ENCODE data around the gene APOL5.
"Not testable (repeated sequence)": the region's sequence is repeated elsewhere in the genome, so short reads cannot be mapped to it uniquely, and the experiment has no call there.

APOL5 gene, protein sequence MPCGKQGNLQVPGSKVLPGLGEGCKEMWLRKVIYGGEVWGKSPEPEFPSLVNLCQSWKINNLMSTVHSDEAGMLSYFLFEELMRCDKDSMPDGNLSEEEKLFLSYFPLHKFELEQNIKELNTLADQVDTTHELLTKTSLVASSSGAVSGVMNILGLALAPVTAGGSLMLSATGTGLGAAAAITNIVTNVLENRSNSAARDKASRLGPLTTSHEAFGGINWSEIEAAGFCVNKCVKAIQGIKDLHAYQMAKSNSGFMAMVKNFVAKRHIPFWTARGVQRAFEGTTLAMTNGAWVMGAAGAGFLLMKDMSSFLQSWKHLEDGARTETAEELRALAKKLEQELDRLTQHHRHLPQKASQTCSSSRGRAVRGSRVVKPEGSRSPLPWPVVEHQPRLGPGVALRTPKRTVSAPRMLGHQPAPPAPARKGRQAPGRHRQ
- total RNA-seq, result 0 reads per million in 2 donors

DNA sequence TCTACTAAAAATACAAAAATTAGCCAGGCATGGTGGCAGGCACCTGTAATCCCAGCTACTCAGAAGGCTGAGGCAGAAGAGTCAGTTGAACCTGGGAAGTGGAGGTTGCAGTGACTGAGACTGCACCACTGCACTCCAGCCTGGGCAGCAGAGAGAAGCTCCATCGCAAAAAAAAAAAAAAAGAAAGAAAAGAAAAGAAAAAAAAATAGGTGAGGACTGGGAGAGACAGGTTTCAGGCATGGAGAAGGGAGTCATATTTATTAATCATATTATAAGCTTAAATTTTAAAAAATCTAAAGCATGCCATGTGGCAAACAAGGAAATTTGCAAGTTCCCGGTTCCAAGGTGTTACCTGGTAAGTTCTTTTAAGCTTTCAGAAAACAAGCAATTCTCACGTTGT lies at the start of gene APOL5:
TSS of gene APOL5 (plus strand) at position 301 of the 400 bp plus-strand sequence. CDS start at position 301, 0 bp downstream.
- no peak for DNase-seq

DNA sequence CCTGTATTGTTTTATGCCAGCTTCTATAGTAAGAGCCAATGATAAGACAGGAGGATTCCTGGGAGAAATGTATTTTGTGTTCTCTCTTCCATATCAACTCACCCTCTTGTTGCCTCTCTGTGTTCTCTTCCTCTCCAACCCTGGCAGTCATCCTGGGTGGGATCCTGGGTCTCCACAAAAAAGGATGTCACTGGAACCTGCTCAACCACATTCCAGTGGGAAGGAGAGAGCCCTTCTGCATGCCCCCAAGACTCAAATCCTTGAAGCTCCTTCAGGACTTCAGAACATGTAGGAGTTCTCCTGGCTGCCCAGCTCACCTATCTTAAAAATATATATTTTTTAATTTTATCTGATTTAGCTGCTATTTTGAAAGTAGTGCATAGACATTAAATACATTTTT lies 43.3 kb upstream of the APOL5 start:
- DNase-seq, result no peak

DNA sequence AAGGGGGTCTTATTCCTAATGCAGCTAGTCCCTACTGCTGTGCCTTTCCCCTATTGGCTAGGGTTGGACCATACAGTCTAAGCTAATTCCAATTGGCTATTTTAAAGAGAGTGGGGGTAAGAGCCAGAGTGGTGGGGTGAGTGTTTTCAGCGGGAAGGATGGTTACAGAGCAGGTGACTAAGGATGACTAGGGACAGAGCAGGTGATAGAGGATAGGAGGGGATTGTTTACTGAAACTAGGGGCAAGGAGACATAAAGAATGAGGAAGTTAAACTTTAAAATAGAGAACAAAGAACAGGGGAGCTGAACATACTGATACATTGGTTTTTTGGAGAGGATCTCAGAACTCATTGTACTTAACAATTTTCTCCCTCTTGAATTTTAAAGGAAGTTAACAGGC lies 41.6 kb upstream of the APOL5 start:
- not testable (repeated sequence) for DNase-seq

DNA sequence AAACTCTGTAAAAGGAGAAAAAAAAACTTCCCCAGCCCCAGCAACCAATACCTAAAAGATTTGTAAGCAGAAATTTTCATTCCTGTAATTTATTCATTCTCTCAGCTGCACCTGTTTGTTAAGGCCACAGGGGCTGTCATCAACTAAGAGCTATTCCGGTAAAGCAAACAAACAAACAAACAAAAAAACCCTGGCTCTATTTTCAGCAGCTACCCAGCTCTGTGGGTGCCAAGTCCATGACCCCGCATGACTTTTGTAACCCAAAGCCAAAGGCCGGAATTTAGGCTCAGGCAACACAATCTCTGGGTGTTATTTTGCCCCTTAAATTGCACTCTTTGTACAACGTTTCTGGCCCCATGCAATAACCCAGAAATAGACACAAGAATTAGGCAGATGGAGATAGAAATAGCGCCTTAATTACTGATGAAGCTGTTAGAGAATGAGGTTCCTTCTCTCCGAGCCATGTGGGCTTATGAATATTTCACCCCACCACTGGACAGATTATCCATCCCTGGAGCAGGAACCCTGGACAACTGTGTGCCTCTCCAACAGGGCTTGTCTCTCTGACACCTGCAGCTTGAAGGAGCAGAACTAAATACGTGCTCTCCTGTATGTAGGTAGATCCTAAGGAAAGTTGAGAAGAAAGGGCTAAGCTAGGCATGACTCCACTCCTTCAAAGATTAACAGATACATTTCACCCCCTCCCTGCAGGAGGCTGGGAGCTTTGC lies 40.0 kb upstream of the APOL5 start:
- no peak for DNase-seq

DNA sequence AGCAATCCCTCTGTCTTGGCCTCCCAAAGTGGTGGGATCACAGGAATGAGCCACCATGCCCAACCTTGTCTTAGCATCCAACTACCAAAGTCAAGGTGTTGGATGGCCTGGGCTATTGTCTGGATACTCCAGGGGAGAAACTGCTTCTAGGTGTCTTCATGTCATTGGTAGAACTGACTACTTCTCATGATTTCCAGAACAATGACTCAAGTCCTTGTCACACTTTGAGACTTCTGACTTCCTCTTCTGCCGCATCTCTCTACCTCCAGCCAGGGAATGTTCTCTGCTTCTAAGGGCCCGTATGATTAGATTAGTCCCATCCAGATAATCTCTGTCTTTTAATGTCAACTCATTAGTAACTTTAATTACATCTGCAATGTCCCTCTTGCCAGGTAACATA lies 38.8 kb upstream of the APOL5 start:
- no peak for DNase-seq

DNA sequence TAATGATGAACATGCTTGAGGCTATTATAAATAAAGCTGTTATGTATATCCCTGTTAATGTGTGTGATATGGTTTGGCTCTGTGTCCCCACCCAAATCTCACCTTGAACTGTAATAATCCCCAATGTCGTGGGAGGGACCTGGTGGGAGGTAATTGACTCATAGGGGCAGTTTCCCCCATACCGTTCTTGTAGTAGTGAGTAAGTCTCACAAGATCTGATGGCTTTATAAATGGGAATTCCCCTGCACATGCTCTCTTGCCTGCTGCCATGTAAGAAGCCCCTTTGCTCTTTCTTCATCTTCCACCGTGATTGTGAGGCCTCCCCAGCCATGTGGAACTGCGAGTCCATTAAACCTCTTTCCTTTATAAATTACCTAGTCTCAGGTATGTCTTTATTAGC lies 38.2 kb upstream of the APOL5 start:
- not testable (repeated sequence) for DNase-seq

DNA sequence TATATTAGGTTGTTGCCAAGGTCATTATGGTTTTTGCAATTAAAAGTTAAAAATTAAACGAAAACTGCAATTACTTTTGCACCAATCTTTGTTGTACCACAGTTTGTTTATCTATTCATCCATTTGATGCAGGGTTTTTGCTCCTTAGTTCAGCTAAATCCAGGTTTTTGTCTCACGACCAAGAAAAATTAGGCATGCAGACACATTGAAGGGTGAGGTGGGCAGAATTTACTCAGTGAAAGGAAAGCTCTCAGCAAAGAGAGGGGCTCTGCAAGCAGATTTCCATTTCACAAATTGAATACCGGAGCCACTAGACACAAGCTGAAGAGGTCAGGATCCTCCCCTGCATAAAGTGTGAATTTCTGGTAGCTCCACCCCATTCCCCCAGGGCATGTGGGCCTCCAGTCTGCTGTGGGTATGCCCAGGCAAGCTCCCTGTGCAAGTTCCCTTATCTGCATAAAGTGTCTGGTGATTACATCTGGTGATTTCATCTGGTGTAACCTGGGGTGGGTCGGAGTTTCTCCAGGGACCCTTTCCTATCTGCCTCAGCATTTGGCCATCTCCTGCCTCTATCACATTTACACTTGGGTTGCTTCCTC lies 36.1 kb upstream of the APOL5 start:
- no peak for DNase-seq

DNA sequence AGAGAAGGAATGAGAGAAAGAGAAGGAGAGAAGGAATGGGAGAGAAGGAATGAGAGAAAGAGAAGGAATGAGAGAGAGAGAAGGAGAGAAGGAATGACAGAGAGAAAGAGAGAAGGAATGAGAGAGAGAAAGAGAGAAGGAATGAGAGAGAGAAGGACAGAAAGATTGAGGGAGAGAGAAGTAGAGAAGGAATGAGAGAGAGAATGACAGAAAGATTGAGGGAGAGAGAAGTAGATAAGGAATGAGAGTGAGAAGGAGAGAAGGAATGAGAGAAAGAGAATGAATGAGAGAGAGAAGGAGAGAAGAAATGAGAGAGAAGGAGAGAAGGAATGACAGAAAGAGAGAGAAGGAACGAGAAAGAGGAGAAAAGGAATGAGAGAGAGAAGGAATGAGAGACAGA lies 34.1 kb upstream of the APOL5 start:
- no peak for DNase-seq

DNA sequence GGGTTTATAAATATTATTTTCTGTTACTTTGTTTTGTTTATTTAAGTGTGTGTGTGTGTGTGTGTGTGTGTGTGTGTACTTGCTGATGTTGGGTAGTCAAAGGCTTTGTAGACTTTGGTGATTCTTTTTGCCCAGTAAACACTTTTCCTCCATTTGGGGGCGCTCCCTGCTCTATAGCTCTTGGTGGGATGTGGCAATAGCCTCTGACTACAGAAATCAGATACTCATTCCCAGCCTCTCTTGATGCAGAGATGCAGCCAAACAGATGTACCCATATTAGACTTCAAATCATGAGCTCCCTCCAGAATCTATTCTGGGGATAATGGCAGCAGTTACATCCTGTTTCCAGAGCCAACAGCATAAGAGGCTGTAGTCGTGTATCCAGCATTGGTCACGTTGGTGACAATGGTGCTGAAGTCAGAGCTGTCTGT lies 33.4 kb upstream of the APOL5 start:
- no peak for DNase-seq

DNA sequence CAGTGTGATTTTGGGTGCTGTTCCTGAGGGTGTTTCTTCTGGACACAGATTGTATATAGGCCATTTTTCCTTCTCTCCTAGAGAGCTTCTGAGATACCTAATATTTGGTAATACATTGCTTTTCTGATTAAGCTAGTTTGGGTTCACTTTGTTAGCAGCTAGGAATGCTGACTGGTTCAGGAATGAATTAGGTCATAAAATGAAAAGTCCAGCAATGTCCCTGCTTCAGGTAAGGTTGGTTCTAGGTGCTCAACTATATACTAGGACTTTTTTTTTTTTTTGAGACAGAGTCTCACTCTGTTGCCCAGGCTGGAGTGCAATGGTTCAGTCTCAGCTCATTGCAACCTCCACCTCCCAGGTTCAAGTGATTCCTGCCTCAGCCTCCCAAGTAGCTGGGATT lies 32.9 kb upstream of the APOL5 start:
- no peak for DNase-seq

DNA sequence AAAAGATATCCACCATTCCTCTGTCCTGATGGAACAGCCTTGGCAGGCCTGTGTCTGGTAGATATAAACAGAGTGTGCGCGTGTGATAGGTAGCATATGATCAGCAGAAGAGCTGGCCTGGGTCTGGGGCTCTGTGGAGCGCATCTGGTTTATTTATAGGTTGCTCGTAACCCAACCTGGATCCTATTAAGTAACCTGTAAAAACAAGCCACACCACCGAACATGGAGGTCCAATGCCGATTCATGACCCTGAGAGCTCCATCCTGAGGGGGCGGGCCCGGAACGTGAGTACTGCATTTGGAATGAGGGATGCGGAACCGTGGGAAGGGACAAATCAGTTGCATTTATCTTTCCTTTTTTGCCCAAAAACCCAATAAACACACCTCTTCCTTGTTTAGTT lies 31.9 kb upstream of the APOL5 start:
- DNase-seq, result no peak

DNA sequence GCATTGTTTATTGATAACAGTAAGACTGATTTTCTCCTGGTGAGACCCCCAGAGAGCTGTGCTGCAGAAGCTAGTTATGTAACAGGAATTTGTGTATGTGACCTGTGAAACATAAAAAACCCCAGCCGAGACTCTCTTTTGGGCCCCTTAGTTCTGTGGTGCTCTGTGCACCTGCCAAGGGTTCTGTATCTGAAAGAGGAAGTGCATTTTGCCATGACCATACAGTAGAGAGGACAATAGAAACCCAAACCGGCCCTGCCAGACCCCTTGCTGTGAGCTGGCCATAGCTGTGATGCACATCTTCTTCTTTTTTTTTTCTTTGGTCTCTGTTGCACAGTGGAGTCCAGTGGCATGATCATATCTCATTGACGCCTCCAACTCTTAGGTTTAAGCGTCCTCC lies 31.4 kb upstream of the APOL5 start:
- DNase-seq, result no peak

DNA sequence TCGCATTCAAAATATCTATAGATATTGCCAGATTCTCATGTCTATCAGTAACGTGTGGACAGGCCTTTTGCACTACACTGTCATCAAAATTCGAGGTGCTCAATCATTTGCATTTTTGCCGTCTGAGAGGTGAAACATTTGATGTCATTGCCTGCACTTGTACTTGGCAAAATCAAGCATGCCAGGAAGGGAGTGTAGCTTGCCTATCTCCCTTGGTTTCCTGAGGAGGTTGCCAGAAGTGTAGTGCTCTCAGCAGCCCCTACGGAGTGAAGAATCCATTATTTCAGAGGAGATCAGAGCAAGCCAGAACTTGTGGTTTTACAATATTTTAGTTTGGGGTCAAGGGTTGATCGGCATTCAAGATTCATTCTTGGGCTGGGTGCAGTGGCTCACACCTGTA lies 30.2 kb upstream of the APOL5 start:
- no peak for DNase-seq

DNA sequence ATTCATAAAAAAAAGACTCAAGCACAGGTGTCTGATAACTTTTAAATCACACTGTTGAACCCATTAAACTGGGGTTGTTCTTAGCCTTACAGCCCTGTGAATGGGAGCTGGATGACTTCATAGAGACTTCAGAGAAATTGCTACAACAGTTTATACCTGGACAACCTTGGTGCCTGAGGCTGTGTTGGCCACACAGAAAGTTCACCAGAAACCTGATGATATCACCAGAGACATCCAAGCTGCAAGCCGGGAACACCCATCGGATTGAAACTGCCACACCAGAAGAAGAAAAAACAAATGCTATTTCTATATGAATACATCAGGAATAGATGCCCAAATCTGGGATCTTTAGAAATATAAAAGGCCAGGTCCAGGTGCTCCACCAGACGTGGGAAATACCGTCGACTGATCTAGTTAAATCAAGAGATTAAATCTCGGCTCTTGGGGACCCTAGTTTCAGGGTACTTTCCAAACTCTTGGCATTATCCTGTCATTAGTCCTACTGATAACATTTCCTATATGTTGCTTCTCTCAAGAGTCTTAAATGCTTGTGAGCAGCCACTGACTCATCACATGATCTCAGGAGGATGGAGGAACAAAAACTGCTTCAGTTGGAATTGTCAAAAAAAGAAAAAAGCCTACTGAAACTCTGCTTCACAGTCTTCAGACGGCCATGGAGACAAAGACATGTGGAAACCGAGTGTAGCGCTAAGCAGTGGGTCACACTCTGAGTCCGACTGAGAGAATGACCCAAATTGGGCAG lies 28.6 kb upstream of the APOL5 start:
- DNase-seq, result no peak

DNA sequence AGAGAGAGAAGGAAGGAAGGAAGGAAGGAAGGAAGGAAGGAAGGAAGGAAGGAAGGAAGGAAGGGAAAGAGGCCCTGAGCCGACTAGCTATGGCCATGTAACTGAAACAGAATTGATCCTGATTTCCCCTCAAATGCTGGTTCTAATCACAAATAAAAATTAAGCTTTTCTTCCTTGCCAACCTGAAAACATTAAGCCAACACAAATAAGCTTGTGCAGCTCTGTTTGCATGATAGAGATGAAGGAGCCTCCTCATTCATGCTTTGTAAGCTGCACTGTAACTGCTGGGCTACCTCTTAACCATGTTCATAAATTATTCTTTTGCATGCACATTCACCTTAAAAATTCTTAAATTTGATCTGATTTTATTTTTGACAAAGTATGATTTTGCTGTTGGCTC lies 27.7 kb upstream of the APOL5 start:
- no peak for DNase-seq

DNA sequence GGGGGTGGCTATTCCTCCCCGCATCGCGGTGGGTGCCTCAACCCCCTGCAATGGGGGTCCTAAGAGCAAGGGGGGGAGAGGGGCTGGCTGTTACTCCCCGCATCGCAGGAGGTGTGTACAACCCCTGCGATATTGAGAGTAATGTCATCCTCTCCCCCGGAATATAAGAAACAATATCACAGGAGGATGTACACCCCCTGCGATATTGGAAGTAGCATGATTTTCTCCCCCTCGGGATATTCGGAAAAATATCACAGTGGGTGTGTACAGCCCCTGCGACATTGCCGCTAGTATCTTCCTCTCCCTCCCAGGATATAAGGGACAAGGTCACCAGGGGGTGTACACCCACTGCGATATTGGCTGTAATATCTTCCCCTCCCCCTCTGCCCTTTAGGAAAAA lies 22.5 kb upstream of the APOL5 start:
- DNase-seq, result no peak

DNA sequence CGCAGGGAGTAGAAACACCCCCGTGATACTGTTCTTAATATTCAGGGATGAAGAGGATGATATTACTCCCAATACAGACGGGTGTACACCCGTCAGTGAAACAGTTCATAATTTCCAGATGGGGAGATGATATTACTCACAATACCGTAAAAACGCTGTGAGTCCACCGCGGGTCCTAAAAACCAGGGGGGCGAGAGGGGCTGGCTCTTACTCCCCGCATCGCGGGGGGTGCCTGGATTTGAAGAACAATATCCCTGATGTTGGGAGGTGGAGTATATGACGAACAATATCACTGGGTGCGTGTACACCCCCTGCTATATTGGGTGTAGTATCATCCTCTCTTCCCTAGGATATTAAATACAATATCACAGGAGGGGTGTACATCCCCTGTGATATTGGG lies 20.5 kb upstream of the APOL5 start:
- DNase-seq, result no peak

DNA sequence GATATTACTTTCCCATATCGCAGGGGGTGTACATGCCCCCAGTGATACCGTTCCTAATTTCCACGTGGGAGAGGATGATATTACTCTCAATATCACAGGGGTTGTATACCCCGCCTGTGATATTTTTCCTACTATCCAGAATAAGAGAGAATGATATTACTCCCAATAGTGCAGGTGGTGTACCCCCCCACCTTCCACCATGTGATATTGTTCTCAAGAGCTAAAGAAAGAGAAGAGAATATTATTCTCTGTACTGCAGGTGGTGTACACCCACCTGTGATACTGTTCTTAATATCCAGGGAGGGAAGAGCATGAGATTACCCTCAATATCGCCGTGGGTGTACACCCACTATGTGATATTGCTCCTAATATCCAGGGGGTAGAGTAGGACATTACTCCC lies 17.8 kb upstream of the APOL5 start:
- not testable (repeated sequence) for DNase-seq

DNA sequence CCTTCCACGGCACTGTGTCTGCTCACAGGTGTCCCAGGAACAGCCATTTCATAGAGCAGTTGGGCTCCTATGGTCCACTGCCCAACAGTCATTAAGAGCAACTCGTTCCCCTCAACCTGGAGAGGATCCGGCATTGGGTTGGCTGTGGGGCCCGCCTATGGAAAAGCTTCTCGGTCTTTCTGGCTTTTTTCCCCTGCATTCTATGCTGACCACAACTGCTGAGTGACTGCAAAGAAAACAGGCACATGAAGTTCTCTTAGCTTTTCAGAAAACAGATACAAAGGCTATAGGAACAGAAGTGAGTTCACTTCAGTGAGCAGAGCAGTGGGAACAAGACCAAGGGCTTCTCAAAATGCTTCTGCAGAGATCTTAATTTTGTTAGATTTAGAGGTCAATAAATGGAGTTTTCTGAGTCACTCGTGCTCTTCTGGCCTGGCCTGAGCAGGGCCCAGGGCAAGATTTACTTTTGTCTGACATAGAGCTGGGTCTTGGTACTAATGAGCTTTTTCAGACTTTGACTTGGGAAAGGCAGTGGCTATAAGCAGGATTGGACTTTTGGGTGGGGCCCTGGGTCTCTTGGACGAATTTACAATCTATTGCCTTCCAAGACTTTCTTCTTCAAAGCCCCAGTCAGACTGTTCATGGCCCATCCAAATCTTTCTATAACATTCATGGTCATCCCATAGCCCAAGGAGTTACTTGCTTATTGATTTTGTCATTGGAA lies 13.6 kb upstream of the APOL5 start:
- no peak for DNase-seq

DNA sequence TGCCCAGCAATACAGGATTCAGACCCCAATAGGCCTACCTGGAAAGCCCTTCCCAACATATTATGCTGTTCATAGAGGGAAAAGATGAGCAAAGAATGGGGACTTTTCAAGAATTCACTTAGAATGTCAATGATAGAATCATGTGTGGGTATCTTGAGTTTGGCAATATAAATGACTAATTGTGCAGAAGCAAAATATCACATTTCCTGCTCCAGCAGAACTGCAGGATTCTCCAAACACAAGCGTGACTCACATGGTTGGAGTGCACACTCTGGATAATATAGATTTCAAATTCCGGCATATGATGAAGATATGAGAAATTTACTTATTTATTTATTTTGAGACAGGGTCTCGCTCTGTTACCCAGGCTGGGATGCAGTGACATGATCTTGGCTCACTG lies 12.5 kb upstream of the APOL5 start:
- DNase-seq, result no peak

DNA sequence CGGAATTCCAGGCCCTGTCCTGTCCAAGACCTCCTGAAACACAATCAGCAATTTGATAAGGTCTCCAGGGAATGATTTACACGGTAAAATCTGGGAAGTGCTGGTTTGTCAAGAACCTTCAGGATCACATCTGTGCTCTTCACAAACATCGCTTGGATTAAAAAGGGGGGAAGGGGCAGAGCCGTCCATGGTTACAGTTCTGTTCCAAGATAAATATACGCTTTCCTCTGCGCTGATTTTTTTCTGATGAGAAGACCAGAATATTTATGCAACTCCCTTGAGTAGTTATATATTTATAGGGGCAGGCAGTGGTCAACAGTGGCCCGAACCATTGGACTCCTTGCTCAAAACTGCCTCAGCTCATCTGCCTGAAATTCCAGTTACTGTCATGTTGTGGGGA lies 9.2 kb upstream of the APOL5 start:
- DNase-seq, result no peak

DNA sequence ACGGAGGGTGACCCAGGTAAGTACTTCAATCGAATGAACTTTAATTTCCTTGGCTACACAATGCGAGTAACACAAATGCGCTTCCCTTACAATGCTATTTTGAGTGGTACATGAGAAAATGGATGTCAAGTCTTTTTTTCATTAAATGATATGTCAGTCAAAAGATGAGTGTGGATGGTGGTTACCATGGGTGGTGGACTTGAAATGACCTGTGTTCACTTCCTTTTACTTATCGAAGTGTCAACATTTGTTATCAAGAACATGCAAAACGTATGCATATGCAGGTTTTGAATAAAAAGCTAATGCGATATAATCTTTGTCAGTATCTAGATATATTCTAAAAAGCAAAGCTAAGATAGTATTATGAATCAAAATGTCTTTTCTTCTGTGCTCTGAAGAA lies 8.8 kb upstream of the APOL5 start:
- no peak for DNase-seq

All from T-helper 9 cell (primary cell).